Suprapubic skin (tissue), 4 donors: Measurements from ENCODE around the gene EEPD1.

ENCODE experiments used
- CTCF ChIP-seq, 2 donors: fragments of 200-600 bp in 1 of 2; fragments of 450-650 bp in 1 of 2; sonication (generic) in 1 of 2; IDR thresholded peaks; one replicate each; pipeline ENCODE4 v1.5.1; 2016 to 2019; ENCODE audit warnings: antibody characterized with exemption in 2 of 2, mild to moderate bottlenecking in 1 of 2, moderate library complexity in 1 of 2
- POLR2A ChIP-seq, 2 donors: fragments of 450-650 bp; IDR thresholded peaks; one replicate each; pipeline ENCODE4 v1.6.1; 2017; ENCODE audit warnings: antibody characterized with exemption in 2 of 2, mild to moderate bottlenecking in 2 of 2, moderate library complexity in 2 of 2
- POLR2AphosphoS5 ChIP-seq, 3 donors: sonication (generic); formaldehyde crosslinking; IDR thresholded peaks; one replicate each; pipeline ENCODE4 v1.6.1; 2017; ENCODE audit warnings: antibody characterized with exemption in 3 of 3

- TF ChIP-seq POLR2A (IDR thresholded peaks at IDR 0.05) (no peak), CTCF (IDR thresholded peaks at IDR 0.05) (no peak), POLR2AphosphoS5 (IDR thresholded peaks at IDR 0.05) (no peak)
These were observed 161.4 kb downstream of the EEPD1 start for GRCh38 chr7:36314491-36314890.
